B cell (primary cell): Measurements from ENCODE around the gene MOB3A. TPM values are rescaled to one million over a fixed set of nuclear protein-coding genes. Genes with fewer than 3 reads are reported as not detected.

Source experiments
- ATAC-seq: fragments of 200-7000 bp; cut with Tn5 transposase; one replicate; pipeline ENCODE4 v1.10.0; 2021; ENCODE audit warnings: low read depth, mild to moderate bottlenecking, moderate number of reproducible peaks, moderate library complexity
- CTCF ChIA-PET: fragments of 350-600 bp; sonication (Branson Sonifier 250); formaldehyde crosslinking; loops from one replicate; lab custom pipeline; 2021; ENCODE audit warnings: antibody characterized with exemption, inconsistent platforms; lab: Charles Lee
- POLR2A ChIA-PET: fragments of 350-600 bp; sonication (Branson Sonifier 250); formaldehyde crosslinking; loops from one replicate; lab custom pipeline; 2021; ENCODE audit warnings: antibody characterized with exemption; lab: Charles Lee
- DNase-seq: peaks from one replicate; pipeline ENCODE4 v3.0.0; 2013
- H2AFZ ChIP-seq: 2 replicates; pipeline ENCODE4 v1.6.1; 2012; ENCODE audit warnings: mild to moderate bottlenecking, low read depth, low read length; ENCODE audit not compliant: insufficient read depth, poor library complexity, severe bottlenecking
- H3K27ac ChIP-seq, 2 donors: 1 replicate in 1 of 2; 2 replicates in 1 of 2; pipeline ENCODE4 v1.5.1; 2012 to 2013; ENCODE audit warnings: low read length in 2 of 2, mild to moderate bottlenecking in 2 of 2, moderate library complexity in 1 of 2
- H3K27me3 ChIP-seq, 4 experiments: fragments of 200-600 bp in 1 of 4; sonication (generic) in 1 of 4; replicated peaks in 1 of 4; 1 replicate in 2 of 4; 2 replicates in 2 of 4; pipeline versions ENCODE4 v1.6.1 to v1.7.0; 2013 to 2016; ENCODE audit warnings: low read length in 3 of 4, mild to moderate bottlenecking in 2 of 4, mixed read lengths in 1 of 4, moderate library complexity in 1 of 4; ENCODE audit not compliant: insufficient read depth in 4 of 4, control insufficient read depth in 3 of 4; ENCODE audit errors: control extremely low read depth in 1 of 4
- H3K36me3 ChIP-seq, 2 experiments: replicated peaks in 1 of 2; 1 replicate in 1 of 2; 2 replicates in 1 of 2; pipeline versions ENCODE4 v1.6.1 to v1.7.1; 2013; ENCODE audit warnings: low read length in 1 of 2; ENCODE audit not compliant: insufficient read depth in 2 of 2, control insufficient read depth in 1 of 2; ENCODE audit errors: control extremely low read depth in 1 of 2, extremely low read depth in 1 of 2
- H3K4me1 ChIP-seq, 2 donors: fragments of 200-600 bp in 1 of 2; sonication (generic) in 1 of 2; 1 replicate in 1 of 2; 2 replicates in 1 of 2; pipeline versions ENCODE4 v1.5.1 to v1.6.1; 2013 to 2017; ENCODE audit warnings: low read length in 2 of 2; ENCODE audit not compliant: control insufficient read depth in 2 of 2, insufficient read depth in 2 of 2
- H3K4me2 ChIP-seq: replicated peaks from 2 replicates; pipeline ENCODE3; 2012; ENCODE audit warnings: mild to moderate bottlenecking, low read depth, low read length; ENCODE audit not compliant: poor library complexity, severe bottlenecking
- H3K4me3 ChIP-seq, 5 experiments: fragments of 200-600 bp in 1 of 5; sonication (generic) in 1 of 5; 1 replicate in 3 of 5; 2 replicates in 2 of 5; pipeline versions ENCODE4 v1.5.1 to v1.7.0; 2011 to 2016; ENCODE audit warnings: low read length in 4 of 5, mild to moderate bottlenecking in 4 of 5, low read depth in 2 of 5, control low read depth in 1 of 5, moderate library complexity in 1 of 5; ENCODE audit not compliant: insufficient read depth in 1 of 5; ENCODE audit errors: control extremely low read depth in 1 of 5, extremely low read depth in 1 of 5
- H3K79me2 ChIP-seq: fragments of 200-600 bp; sonication (generic); one replicate; pipeline ENCODE4 v1.6.0; 2016; ENCODE audit warnings: low read length; ENCODE audit not compliant: control insufficient read depth, insufficient read depth
- H3K9ac ChIP-seq: fragments of 200-600 bp; sonication (generic); 2 replicates; pipeline ENCODE4 v1.6.1; 2017; ENCODE audit warnings: mild to moderate bottlenecking, low read length, moderate library complexity
- H3K9me3 ChIP-seq, 3 donors: one replicate each; pipeline versions ENCODE4 v1.6.1 to v1.7.1; 2013; ENCODE audit warnings: low read length in 2 of 3; ENCODE audit not compliant: control insufficient read depth in 2 of 3, insufficient read depth in 1 of 3; ENCODE audit errors: control extremely low read depth in 1 of 3
- H4K20me1 ChIP-seq: 2 replicates; pipeline ENCODE4 v1.6.0; 2012; ENCODE audit warnings: mild to moderate bottlenecking, low read length; ENCODE audit not compliant: insufficient read depth, control insufficient read depth, poor library complexity, severe bottlenecking
- H3K27ac Mint-ChIP-seq: one replicate; pipeline ENCODE4 v1.8.0; 2021; ENCODE audit warnings: mixed read lengths
- H3K27me3 Mint-ChIP-seq: one replicate; pipeline ENCODE4 v1.8.0; 2021; ENCODE audit warnings: mixed read lengths
- H3K4me1 Mint-ChIP-seq: one replicate; pipeline ENCODE4 v1.8.0; 2021; ENCODE audit warnings: mixed read lengths
- H3K4me3 Mint-ChIP-seq: one replicate; pipeline ENCODE4 v1.8.0; 2021; ENCODE audit warnings: mixed read lengths
- H3K9me3 Mint-ChIP-seq: one replicate; pipeline ENCODE4 v1.8.0; 2022; ENCODE audit warnings: mixed read lengths; ENCODE audit not compliant: insufficient read depth
- EZH2 ChIP-seq: IDR thresholded peaks from 2 replicates; pipeline ENCODE4 v1.6.1; 2012; ENCODE audit warnings: borderline replicate concordance, low read depth, mild to moderate bottlenecking, moderate library complexity, low read length; ENCODE audit not compliant: insufficient read depth, poor library complexity, severe bottlenecking
- WGBS: methylation state at CpG from one replicate; pipeline ENCODE4 v1.1.5; 2013; ENCODE audit warnings: missing lambda C conversion rate; ENCODE audit not compliant: insufficient coverage; 5-methylcytosine and 5-hydroxymethylcytosine counted together
- intact Hi-C: fragments of 100-400 bp; cut with micrococcal nuclease; formaldehyde crosslinking; loops from one replicate; pipeline ENCODE4 v1.10.0; 2022
- polyA plus RNA-seq: library from polyadenylated mRNA; depleted of rRNA; stranded (reverse); fragments of >200 nt; gene quantifications from 2 replicates; pipeline ENCODE4 v1.2.3, GENCODE V29; 2012
- total RNA-seq, 2 donors: library from RNA; stranded (reverse); fragments of 120-200 nt in 1 of 2; gene quantifications; 1 replicate in 1 of 2; 2 replicates in 1 of 2; pipeline versions ENCODE4 v1.2.3 to v1.2.4, GENCODE V29; 2013 to 2022
- TF ChIP-seq, protein P1 (sequence below): fragments of 200-600 bp; IDR thresholded peaks from one replicate; pipeline ENCODE4 v1.8.0; 2022; ENCODE audit warnings: antibody characterized with exemption, mild to moderate bottlenecking

The MOB3A gene
- total and polyA plus RNA-seq, 2 donors (not counting 1 experiment from before 2014, with no cell fraction given): 190 to 228 TPM

DNA sequence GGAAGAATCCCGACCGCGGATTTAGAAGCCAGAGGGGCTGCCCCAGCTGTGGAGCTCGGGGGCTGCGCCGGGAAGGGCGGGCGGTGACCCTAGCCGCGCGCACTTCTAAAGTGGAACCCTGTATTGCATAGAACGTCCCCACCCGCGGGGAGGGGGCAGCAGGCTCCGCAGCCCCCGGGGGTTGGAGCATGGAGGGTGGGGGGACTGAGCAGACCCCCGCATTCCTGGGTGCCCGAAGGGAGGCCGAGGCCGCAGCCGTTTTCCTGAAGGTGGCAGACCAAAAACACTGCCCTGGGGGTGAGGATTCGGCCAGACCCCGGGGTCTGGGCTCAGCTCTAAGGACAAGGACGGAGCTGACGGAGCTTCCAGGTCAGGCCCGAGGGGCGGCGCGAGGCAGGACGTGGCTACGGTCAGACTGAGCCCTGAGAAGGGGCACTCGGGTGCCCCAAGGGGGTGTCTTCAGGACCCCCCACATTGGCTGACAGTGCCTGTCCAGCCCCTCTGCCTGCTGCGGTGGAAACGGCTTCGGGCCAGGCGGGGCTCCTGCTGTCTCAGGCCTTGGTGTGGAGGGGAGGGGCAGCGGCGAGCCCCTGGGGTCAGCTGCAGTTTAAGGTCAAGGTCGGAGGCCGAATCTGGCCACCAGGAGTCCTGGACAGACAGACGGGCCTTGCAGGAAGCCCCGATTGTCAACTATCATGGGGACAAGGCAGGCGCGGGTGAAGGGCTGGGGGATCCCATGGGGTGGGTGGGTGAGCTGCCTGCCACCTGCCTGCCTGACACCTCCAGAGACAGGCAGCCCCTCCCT, 57.6 kb downstream of the MOB3A start:
- H3K27me3 Mint-ChIP-seq: no peaks in the 10 kb centered on the region
- Histone ChIP-seq H3K9ac (no peak overlapping the region), H3K4me2 (no peak overlapping the region), H3K4me1 (peaks cover 25 to 47% of the 10 kb centered on the region in 2 donors), H3K79me2 (peaks cover 31% of the 10 kb centered on the region), H2AFZ (no peak overlapping the region), H3K27me3 (no peaks in the 10 kb centered on the region), H3K27ac (no peak overlapping the region), H3K4me3 (no peak overlapping the region), H3K9me3 (peaks cover 0 to 24% (median 5%) of the 10 kb centered on the region in 3 donors), H3K36me3 (peaks cover 0 to 52% of the 10 kb centered on the region in 2 experiments), H4K20me1 (peaks cover 66% of the 10 kb centered on the region)
- intact Hi-C loops: no loop called here
- ChIA-PET CTCF (interaction anchor here (1.1 to 3.2 kb wide), 4 partner anchors 11 to 174 kb away, joined by 3 to 9 read pairs (median 6); partner anchors contain the start of gene MKNK2), POLR2A (interaction anchor here (0.6 to 7.4 kb wide), 10 partner anchors 8 to 146 kb away, joined by 3 to 69 read pairs (median 4); partner anchors contain the start of gene MKNK2)
- no peak overlapping the region for H3K4me3 Mint-ChIP-seq
- peaks cover 44% of the 10 kb centered on the region for H3K4me1 Mint-ChIP-seq
- DNase-seq: peak; percentile 56
- peak overlapping the region; percentile 15 for H3K27ac Mint-ChIP-seq
- H3K9me3 Mint-ChIP-seq: no peaks in the 10 kb centered on the region
- ATAC-seq: no peak
- WGBS: 90% methylated on average over 30 of the region's 44 CpGs
- no peak for TF ChIP-seq EZH2
- TF ChIP-seq, protein P1, sequence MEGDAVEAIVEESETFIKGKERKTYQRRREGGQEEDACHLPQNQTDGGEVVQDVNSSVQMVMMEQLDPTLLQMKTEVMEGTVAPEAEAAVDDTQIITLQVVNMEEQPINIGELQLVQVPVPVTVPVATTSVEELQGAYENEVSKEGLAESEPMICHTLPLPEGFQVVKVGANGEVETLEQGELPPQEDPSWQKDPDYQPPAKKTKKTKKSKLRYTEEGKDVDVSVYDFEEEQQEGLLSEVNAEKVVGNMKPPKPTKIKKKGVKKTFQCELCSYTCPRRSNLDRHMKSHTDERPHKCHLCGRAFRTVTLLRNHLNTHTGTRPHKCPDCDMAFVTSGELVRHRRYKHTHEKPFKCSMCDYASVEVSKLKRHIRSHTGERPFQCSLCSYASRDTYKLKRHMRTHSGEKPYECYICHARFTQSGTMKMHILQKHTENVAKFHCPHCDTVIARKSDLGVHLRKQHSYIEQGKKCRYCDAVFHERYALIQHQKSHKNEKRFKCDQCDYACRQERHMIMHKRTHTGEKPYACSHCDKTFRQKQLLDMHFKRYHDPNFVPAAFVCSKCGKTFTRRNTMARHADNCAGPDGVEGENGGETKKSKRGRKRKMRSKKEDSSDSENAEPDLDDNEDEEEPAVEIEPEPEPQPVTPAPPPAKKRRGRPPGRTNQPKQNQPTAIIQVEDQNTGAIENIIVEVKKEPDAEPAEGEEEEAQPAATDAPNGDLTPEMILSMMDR: no peak
